Suppressor macrophage treated with lipopolysaccharide for 1 hour (primary cell): ENCODE results near the gene AADACL3.
"Not testable (repeated sequence)": the region's sequence is repeated elsewhere in the genome, so short reads cannot be mapped to it uniquely, and the experiment has no call there.

Experiments used
- DNase-seq, 3 donors: peaks; one replicate each; pipeline ENCODE4 v3.0.0-alpha.2; 2020 to 2022

AADACL3 gene

GRCh38 chr1:12714710-12715475 lies 1.0 kb upstream of the AADACL3 start:
- no peak for DNase-seq

DNA sequence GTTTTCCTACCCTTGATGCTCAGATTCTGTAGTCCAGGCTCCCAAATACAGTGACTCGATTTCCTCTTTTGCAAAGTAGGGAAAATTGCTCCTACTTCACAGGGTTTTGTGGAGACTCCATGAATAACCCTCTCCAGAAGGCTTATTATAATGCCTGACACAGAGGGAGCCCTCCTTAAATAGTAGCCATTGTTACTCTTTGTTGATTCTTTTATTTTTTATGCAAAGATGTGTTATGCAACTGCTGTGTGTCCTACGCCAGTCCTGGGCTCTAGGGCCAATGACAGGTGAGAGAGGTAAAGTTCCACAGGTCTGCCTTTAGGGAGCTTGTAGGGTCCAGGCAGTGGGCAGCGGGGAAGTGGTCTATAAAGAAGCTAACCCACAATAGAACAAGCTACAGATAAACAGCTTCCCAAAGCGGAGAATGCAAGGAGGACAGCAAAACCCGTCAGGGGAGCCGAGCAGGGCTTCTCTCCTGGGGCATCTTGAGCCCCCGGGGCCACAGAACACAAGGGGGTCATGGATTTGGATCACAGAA lies 1.5 kb downstream of the AADACL3 start:
- DNase-seq = no peak

GRCh38 chr1:12722626-12723025 lies 6.7 kb downstream of the AADACL3 start:
- no peak for DNase-seq

- DNase-seq = no peak
These were observed 12.5 kb downstream of the AADACL3 start for GRCh38 chr1:12728391-12728790.

DNA sequence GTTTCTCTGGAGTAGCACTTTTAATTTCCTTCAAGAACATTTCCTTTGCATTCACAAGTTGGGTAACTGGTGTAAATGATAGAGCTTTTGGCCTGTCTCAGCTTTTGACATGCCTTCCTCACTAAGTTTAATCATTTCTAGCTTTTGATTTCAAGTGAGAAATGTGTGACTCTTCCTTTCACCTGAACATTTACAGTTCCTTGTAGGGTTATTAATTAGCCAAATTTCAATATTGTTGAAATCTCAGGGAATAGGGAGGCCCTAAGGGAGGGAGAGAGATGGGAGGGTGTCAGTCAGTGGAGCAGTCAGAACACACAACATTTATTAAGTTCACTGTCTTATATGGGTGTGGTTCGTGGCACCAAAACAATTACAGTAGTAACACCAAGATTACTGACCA lies 14.2 kb downstream of the AADACL3 start:
- DNase-seq = no peak

GRCh38 chr1:12731084-12731483 lies 15.2 kb downstream of the AADACL3 start:
- not testable (repeated sequence) for DNase-seq

DNA sequence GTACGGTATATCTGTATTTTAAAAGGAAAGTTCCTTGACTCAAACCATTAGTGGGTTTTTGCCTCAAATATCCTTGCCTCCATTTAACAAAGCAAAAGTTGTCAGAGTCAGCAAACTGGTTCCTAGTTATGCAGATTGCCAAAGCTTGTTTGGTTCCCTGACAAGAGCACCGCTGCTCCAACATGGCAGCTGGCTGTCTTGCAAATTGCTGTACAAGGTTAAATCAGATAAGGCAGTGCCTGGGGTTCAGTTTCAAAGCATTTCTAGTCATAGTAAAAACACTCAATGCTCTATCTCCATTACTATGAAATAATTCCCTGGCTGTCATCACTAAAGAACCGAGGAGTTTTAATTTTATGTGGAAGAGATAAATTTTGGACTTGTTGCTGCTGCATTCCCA lies 18.7 kb downstream of the AADACL3 start:
- DNase-seq = no peak

- no peak for DNase-seq
These were observed 23.0 kb downstream of the AADACL3 start for GRCh38 chr1:12738934-12739333.

DNA sequence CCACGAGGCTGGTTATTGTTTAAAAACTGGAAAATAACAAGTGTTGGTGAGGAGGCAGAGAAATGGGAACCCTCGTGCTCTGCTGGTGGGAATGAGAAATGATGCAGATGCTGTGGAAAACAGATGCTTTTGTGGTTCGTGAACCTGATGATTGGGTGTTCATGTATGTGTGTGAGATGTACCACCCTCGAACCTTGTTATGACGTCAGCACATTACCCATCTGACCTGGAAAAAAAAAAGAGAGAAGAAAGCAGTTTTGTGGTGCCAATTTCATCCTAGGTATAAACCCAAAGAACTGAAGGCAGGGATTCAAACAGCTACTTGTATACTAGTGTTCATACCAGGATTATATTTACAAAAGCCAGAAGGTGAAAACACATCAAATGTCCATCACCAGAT lies 23.7 kb downstream of the AADACL3 start:
- DNase-seq = no peak

DNA sequence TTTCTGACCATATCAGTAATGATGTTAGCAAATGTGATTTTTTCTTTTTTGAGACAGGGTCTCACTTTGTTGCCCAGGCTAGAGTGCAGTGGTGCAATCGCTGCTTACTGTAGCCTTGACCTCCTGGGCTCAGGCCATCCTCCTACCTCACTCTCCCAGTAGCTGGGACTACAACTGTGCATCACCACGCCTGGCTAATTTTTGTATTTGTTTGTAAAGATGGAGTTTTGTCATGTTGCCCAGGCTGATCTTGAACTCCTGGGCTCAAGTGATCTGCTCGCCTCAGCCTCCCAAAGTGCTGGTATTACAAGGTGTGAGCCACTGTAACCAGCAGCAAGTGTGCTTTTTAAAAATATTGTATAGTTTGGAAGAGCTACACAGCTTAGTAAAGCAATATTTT lies 26.0 kb downstream of the AADACL3 start:
- DNase-seq = no peak

GRCh38 chr1:12745126-12745991 lies 29.4 kb downstream of the AADACL3 start:
- no peak for DNase-seq

DNA sequence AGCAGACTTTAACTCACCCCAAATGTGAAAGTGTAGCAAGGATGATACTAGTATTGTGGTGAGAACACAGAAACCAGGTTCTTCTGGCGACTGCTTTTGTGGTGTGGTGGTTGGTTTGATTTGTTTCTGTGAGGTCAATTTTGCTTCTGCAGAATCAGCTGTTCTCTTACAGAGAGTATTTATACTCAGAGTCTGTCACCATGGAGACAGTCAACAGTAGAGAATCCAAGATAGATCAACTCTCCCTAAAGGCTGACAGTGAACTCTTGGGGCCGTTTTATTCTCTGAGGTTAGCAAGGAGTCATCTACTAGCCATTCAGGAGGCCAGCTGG lies 30.0 kb downstream of the AADACL3 start, which contains the start of gene CFAP107:
TSS of gene CFAP107 (plus strand) at position 209 of the 332 bp plus-strand sequence. CDS start 231 bp downstream, outside the sequence.
- DNase-seq = no peak

DNA sequence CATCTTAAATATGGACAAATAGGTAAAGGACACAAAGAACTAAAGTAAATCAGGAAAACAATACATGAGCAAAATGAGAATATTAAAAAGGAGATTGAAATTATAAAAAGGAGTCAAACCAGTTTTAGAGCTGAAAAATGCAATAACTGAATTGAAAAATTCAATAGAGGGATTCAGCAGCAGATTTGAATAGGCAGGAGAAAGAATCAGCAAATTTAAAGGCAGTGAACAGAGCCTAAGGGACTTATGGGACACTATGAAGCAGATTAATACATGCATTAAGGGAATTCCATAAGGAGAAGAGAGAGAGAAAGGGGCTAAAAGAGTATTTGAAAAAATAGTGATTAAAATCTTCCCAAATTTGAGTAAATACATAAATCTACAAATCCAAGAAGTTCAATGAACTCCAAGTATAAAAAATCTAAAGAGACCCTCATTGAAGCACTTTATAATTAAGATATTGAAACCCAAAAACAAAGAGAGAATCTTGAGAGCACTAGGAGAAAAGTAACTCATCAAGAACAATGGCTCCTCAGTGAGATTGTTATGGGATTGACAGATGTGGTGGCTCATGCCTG lies 33.0 kb downstream of the AADACL3 start:
- no peak for DNase-seq

GRCh38 chr1:12754738-12755137 lies 38.8 kb downstream of the AADACL3 start:
- no peak for DNase-seq

DNA sequence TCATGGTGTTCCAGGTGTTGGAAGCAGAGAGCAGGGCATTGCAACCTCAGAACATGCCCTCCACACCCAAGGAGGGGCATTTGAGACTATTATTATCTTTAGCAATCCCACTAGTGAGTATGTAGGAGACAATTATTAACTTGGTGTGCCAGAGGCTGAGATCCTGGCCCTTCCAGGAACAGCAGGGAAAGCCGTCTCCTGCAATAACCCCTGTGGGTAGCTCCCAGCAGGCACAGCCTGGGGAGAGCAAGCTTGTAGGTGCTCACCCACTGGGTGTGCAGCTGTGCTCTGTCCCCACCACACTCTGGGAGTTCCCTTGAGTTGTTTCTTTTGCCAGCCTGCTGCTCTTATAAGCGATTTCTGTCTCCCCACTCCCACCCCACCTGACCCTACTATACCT lies 40.4 kb downstream of the AADACL3 start:
- no peak for DNase-seq

DNA sequence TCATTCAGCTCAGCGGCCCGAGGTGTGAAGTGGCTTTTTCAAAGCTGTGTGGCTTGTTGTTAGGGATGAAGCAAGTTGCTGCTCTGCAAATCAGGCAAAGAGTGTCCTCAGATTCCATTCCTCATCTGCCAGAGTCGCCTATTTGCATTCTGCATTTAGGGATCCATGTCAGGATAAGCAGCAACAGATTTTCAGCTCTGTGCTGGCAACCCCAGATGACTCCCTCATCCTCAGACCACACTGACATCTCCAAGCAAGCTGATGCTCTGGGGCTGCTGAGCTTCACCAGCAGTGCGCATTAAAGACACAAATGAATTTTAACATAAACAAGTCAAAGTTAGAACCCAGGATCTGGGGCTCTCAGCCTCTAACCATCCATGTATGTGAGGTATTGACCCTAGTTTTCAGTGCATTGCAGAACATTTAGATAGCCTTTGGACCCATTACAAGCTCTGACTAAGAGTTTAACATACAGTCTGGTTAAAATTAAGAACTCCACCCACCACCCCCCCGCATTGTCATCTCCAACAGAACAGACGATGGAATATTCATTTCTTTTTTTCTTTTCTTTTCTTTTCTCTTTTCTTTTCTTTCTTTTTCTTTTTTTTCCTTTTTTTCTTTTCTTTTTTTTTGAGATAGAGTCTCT lies 41.0 kb downstream of the AADACL3 start:
- DNase-seq = no peak

GRCh38 chr1:12757836-12758235 lies 41.9 kb downstream of the AADACL3 start:
- DNase-seq = no peak

DNA sequence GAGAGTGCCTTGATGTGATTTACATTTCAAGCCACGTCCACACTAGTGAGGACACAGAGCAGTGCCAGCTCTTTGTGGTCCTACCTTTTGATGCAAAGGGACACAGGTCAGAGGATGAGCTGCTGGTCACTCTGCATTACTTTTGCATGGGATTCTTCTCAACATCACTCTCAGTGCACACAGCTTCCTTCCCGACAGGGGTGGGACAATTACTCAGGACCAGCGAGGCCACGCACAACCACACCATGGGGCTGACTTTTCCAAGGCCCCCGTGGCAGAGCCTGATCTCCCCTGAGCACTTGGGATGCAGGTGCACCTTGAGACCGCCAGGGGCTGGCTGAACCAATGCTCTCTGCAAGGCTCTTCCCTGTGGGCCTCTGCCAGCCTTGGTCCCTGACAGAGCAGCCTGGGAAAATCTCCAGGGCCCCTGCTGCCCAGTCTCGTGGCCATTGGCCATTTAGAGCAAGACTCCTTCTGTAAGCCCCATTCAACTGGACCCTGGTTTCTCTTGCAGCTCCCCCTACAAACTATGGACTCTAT lies 44.4 kb downstream of the AADACL3 start:
- DNase-seq = no peak

GRCh38 chr1:12761781-12762180 lies 45.9 kb downstream of the AADACL3 start:
- DNase-seq = no peak

GRCh38 chr1:12762766-12763165 lies 46.9 kb downstream of the AADACL3 start:
- no peak for DNase-seq

DNA sequence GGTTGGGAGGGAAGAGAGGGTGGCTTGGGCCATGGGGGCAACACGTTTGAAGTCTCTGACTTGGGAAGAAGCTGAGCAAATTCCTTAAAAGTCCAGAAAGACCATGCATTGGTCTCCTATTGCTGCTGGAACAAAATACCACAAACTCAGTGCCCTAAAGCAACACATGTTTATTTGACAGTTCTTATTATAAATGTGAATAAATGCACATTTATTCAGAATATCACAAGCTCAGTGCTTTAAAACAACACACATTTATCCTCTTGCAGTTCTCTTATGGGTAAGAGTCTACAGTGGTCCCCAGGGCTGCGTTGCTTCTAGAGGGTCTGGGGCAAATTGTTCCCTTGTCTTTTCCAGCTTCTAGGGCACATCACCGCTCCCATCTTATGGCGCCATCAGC lies 47.6 kb downstream of the AADACL3 start:
- no peak for DNase-seq

DNA sequence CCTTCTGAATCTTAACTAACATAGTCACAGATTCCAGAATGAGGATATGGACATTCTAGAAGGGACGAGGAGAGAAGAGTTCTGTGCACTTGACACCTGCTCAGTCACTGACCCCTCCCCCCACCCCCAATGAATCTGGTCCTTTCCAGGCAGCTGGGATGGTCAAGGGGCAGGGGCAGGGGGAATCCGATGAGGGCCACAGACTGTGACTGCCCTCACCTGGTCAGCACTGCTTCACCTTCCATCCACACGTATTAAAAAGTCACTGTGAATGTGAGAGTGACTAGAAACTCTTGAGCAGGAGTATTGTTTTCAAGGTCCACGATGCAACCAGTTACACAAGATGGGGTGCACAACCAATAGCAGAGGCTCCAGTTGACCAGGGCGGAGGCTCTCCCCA lies 48.1 kb downstream of the AADACL3 start:
- DNase-seq = no peak

GRCh38 chr1:12769031-12769430 lies 53.1 kb downstream of the AADACL3 start:
- DNase-seq = no peak
